Ishikawa (cell line): ENCODE results near the gene OVCH1.

Experiments
- CEBPB ChIP-seq: IDR thresholded peaks from 2 replicates; pipeline ENCODE4 v1.6.1; 2012
- EP300 ChIP-seq: IDR thresholded peaks from 2 replicates; pipeline ENCODE4 v1.6.1; 2012; ENCODE audit warnings: borderline replicate concordance
- FOXM1 ChIP-seq: IDR thresholded peaks from 2 replicates; pipeline ENCODE4 v1.6.1; 2012; ENCODE audit warnings: low read depth, borderline replicate concordance
- MAX ChIP-seq: IDR thresholded peaks from 2 replicates; pipeline ENCODE4 v1.6.1; 2012
- NFIC ChIP-seq: IDR thresholded peaks from 2 replicates; pipeline ENCODE4 v1.6.1; 2012
- REST ChIP-seq: IDR thresholded peaks from 2 replicates; pipeline ENCODE4 v1.6.1; 2012; ENCODE audit warnings: low read depth, mild to moderate bottlenecking
- TAF1 ChIP-seq: IDR thresholded peaks from 2 replicates; pipeline ENCODE4 v1.6.1; 2012; ENCODE audit warnings: low read depth, mild to moderate bottlenecking
- USF1 ChIP-seq: IDR thresholded peaks from 2 replicates; pipeline ENCODE4 v1.6.1; 2012
- YY1 ChIP-seq: IDR thresholded peaks from 2 replicates; pipeline ENCODE4 v1.6.1; 2012; ENCODE audit warnings: low read depth
- ZBTB7A ChIP-seq: IDR thresholded peaks from 2 replicates; pipeline ENCODE4 v1.6.1; 2012; ENCODE audit warnings: low read depth

- TF ChIP-seq ZBTB7A (no peak), CEBPB (no peak), YY1 (no peak), REST (no peak), FOXM1 (no peak), NFIC (no peak), TAF1 (no peak), USF1 (no peak), EP300 (no peak), MAX (no peak)
Measured at GRCh38 chr12:29534935-29535334, 37.4 kb upstream of the OVCH1 start.
